C4-2B (cell line): Measurements from ENCODE around the gene CEP350.
"Not testable (repeated sequence)": the region's sequence is repeated elsewhere in the genome, so short reads cannot be mapped to it uniquely, and the experiment has no call there.

Source experiments
- H3K27ac ChIP-seq: fragments of 450-650 bp; 2 replicates; pipeline ENCODE4 v1.5.1; 2017
- ZFX ChIP-seq: fragments of 450-650 bp; IDR thresholded peaks from 2 replicates; pipeline ENCODE4 v1.6.1; 2017
- TF ChIP-seq, protein P1 (sequence below): fragments of 450-650 bp; conservative IDR thresholded peaks from 2 replicates; pipeline ENCODE4 v1.5.1; 2017; ENCODE audit warnings: mild to moderate bottlenecking

CEP350 gene

DNA sequence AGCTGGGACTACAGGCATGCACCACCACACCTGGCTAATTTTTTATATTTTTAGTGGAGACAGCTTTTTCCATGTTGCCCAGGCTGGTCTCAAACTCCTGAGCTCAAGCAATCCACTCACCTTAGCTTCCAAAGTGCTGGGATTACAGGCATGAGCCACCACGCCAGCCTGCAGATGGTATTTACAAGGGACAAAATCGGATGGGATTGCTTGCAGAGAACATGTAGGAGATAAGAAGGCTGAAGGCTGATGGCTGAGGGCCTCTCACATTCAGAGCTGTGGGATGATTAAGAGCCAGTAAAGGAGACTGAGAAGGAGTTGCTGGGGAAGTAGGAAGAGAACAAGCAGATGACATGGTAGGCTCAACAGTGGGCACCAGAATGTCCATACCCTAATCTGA is 176.0 kb downstream of the CEP350 start:
- no peak overlapping the region for H3K27ac ChIP-seq
- no peak for TF ChIP-seq ZFX
- TF ChIP-seq, protein P1, sequence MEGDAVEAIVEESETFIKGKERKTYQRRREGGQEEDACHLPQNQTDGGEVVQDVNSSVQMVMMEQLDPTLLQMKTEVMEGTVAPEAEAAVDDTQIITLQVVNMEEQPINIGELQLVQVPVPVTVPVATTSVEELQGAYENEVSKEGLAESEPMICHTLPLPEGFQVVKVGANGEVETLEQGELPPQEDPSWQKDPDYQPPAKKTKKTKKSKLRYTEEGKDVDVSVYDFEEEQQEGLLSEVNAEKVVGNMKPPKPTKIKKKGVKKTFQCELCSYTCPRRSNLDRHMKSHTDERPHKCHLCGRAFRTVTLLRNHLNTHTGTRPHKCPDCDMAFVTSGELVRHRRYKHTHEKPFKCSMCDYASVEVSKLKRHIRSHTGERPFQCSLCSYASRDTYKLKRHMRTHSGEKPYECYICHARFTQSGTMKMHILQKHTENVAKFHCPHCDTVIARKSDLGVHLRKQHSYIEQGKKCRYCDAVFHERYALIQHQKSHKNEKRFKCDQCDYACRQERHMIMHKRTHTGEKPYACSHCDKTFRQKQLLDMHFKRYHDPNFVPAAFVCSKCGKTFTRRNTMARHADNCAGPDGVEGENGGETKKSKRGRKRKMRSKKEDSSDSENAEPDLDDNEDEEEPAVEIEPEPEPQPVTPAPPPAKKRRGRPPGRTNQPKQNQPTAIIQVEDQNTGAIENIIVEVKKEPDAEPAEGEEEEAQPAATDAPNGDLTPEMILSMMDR, result no peak

DNA sequence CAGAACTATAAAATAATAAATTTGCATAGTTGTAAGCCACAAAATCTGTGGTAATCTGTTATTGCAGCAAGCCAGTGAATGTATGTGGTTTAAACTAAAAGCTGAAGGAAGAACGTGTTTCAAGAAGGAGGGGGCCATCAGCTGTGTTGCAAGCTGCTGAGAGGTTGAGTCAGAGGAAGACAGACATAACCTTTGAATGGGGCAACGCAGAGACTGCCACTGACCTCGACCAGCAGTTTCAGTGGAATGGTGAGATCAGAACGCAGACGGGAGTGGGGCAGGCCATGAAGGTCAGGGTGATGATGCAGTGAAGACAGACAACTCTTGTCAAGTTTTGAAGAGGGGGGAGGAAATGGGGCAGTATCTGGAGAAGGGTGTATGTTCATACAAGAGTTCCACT is 176.9 kb downstream of the CEP350 start:
- TF ChIP-seq ZFX, result no peak
- TF ChIP-seq, protein P1, result no peak
- no peak overlapping the region for H3K27ac ChIP-seq

DNA sequence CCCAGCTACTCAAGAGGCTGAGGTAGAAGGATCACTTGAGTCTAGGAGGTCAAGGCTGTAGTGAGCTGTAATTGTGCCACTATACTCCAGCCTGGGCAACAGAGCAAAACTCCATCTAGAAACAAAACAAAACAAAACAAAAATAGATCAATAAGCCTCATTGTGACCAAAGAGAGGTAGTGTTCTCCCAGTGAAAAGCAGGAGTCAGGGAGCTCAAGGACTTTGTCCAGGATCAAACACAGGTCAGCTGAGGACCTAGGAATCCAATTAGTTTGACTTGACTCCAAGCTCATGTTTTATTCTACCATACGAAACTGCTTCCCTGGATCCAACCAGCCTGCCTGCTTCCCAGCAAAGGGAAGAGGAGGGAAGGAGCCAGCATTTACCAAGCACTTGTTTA is 178.6 kb downstream of the CEP350 start:
- TF ChIP-seq, protein P1, result no peak
- no peak for TF ChIP-seq ZFX

DNA sequence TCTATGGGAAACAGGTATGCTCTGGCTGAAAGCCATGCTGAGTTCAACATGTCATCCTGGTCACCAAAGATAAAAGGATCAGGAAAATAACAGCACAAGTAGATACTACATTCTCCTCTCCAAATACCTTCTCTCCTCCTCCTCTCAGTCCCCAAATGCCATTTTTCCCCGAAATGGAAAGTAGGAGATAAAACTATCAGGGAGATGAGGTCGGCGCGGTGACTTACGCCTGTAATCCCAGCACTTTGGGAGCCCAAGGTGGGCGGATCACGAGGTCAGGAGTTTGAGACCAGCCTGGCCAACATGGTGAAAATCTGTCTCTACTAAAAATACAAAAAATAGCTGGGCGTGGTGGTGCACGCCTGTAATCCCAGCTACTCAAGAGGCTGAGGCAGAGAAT is 179.1 kb downstream of the CEP350 start:
- not testable (repeated sequence) for H3K27ac ChIP-seq

More for the DNA sequence above, 178.6 kb downstream of the CEP350 start:
- H3K27ac ChIP-seq, result no peak overlapping the region

DNA sequence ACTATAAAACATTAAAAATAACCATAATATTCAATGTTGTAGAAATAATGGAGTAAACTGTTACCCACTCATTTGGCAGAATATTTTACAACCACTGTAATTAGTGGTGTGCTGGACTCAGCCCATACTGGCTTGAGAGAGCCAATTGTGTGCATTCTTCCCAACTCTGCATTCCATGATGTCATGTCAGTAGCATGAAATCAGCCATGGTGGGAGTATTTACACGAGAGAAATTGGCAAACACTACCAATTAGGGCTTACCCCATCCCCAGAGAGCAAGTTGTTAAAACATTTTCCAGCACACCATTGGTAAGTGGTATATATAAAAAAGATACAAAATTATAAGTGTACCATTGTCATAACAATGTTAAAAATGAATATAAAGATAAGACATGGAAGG is 180.9 kb downstream of the CEP350 start:
- no peak for TF ChIP-seq ZFX
- TF ChIP-seq, protein P1, result no peak
- no peak overlapping the region for H3K27ac ChIP-seq

DNA sequence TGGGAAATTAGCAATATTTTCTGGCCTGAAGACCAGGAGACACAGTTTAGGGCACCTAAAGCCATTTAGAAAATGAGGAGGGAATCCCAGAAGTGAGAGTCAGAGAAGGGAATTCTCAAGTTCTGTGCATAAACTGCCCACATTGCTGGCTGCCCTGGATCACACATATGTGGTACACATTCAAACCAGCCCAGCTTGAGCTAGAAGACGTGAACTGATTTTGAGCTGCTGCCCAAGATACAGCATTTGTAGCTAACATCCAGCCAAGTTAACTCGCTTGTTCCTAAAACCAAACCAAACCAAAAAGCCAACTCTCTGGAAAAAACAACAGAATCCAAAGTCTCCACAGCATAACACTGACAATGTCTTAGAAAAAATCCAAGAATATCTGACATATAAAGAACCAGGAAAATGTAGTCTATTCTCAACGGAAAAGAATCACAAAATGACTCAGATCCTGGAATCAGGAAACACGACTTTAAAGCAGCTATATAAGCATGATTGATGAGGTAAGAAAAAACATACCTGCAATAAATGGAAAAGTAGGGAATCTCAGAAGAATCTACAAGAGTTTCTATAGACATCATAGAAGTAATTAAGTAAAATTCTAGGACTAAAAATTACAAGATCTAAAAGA is 181.8 kb downstream of the CEP350 start:
- no peak overlapping the region for H3K27ac ChIP-seq
- TF ChIP-seq, protein P1, result no peak
- TF ChIP-seq ZFX, result no peak

DNA sequence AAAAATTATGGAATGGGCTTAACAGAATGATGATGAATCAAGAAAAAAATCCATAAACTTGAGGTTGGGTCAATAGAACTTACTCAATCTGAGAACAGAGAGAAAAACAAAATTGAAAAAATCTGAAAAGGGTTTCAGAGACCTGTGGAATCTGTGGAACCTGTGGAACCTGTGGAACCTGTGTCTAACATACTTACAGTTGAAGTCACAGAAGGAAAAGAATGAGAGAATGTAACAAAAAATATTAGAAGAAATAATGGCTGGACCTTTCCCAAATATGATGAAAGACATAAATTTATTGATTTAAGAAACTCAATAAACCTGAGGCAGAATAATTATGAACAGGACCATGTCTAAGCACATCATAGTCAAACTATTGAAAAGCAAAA is 182.4 kb downstream of the CEP350 start:
- no peak overlapping the region for H3K27ac ChIP-seq
- no peak for TF ChIP-seq ZFX
- TF ChIP-seq, protein P1, result no peak

DNA sequence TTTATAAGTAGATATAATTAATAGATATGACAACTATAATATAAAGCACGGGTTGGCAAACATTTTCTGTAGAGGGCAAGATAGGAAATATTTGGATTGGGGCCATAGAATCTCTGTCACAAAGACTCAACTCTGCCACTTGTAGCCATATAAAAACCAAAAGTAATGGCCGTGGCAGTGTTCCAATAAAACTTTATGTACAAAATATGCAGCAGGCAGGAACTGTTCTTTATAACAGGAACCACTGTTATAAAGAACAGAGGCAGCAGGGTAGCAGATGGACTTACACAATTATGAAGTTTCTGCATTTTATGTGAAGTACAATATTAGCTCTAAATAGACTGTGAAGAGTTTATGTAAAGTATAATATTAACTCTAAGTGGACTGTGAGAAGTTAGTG is 183.2 kb downstream of the CEP350 start:
- no peak overlapping the region for H3K27ac ChIP-seq
- TF ChIP-seq, protein P1, result no peak
- no peak for TF ChIP-seq ZFX
